Small intestine (tissue), 7 donors: Measurements from ENCODE around the gene NDUFAF5. TPM values are rescaled to one million over a fixed set of nuclear protein-coding genes. Genes with fewer than 3 reads are reported as not detected.

Experiments used
- DNase-seq, 2 donors: peaks; one replicate each; pipeline versions ENCODE4 v3.0.0 to v3.0.0-alpha.2; 2013
- FAIRE-seq: peaks from 2 replicates; lab custom pipeline; 2012; peaks lifted over from hg19 to GRCh38; lab: Jason Lieb, UNC
- H3K27ac ChIP-seq, 3 donors: one replicate each; pipeline ENCODE4 v1.5.1; 2013; ENCODE audit warnings: low read length in 2 of 3, mild to moderate bottlenecking in 2 of 3, control low read depth in 1 of 3, inconsistent platforms in 1 of 3, low read depth in 1 of 3, moderate library complexity in 1 of 3
- H3K27me3 ChIP-seq, 3 donors: one replicate each; pipeline ENCODE4 v1.6.1; 2013; ENCODE audit warnings: low read length in 3 of 3, inconsistent platforms in 1 of 3; ENCODE audit not compliant: control insufficient read depth in 3 of 3, insufficient read depth in 3 of 3
- H3K36me3 ChIP-seq, 3 donors: one replicate each; pipeline ENCODE4 v1.6.1; 2013; ENCODE audit warnings: low read length in 3 of 3, inconsistent platforms in 1 of 3, low read depth in 1 of 3, mild to moderate bottlenecking in 1 of 3, moderate library complexity in 1 of 3; ENCODE audit not compliant: control insufficient read depth in 3 of 3, insufficient read depth in 2 of 3
- H3K4me1 ChIP-seq, 3 donors: one replicate each; pipeline ENCODE4 v1.6.1; 2013; ENCODE audit warnings: low read length in 2 of 3, inconsistent platforms in 1 of 3, low read depth in 1 of 3, mild to moderate bottlenecking in 1 of 3, moderate library complexity in 1 of 3; ENCODE audit not compliant: control insufficient read depth in 3 of 3, insufficient read depth in 2 of 3
- H3K4me3 ChIP-seq, 3 donors: one replicate each; pipeline ENCODE4 v1.5.1; 2013; ENCODE audit warnings: low read length in 3 of 3, control low read depth in 1 of 3, inconsistent platforms in 1 of 3, low read depth in 1 of 3, mild to moderate bottlenecking in 1 of 3, moderate library complexity in 1 of 3
- H3K9me3 ChIP-seq, 2 donors: one replicate each; pipeline ENCODE4 v1.6.1; 2013; ENCODE audit warnings: low read depth in 1 of 2, low read length in 1 of 2; ENCODE audit not compliant: control insufficient read depth in 2 of 2, insufficient read depth in 1 of 2
- WGBS, 3 donors: extraction: QIAGEN DNeasy Blood & Tissue Kit; methylation state at CpG; one replicate each; pipeline ENCODE4 v1.1.7; 2013; 5-methylcytosine and 5-hydroxymethylcytosine counted together
- polyA plus RNA-seq, 4 donors: library from polyadenylated mRNA; stranded (reverse) in 3 of 4; unstranded in 1 of 4; fragments of 200-250 nt in 3 of 4; fragments of 120-200 nt in 1 of 4; gene quantifications; one replicate each; pipeline versions ENCODE4 v1.2.1 to v1.2.3, GENCODE V29; 2013
- donor health status: healthy with polysubstance abuse.
- donor health status: control.
- donor health status: control.
- donor health status: Bipolar disorder and iron deficiency.
- donor health status: healthy.

Gene NDUFAF5
- polyA plus RNA-seq, 4 donors = 18.3 to 46.7 (median 27.3) TPM

GRCh38 chr20:13839421-13840092 is 54.7 kb downstream of the NDUFAF5 start:
- Histone ChIP-seq H3K4me3 (no peak overlapping the region), H3K9me3 (no peaks in the 10 kb centered on the region), H3K36me3 (no peaks in the 10 kb centered on the region), H3K27me3 (peaks cover 0 to 4% (median 2%) of the 10 kb centered on the region in 3 donors), H3K27ac (no peak overlapping the region), H3K4me1 (no peaks in the 10 kb centered on the region)
- no peak for FAIRE-seq
- WGBS, 3 donors = 48 to 60% (median 59%) methylated on average over 4 of the region's 4 CpGs
- DNase-seq = no peak

GRCh38 chr20:13840093-13840465 is 55.3 kb downstream of the NDUFAF5 start:
- no peak overlapping the region for H3K27ac ChIP-seq
- H3K9me3 ChIP-seq = no peaks in the 10 kb centered on the region
- no peak for FAIRE-seq

GRCh38 chr20:13841206-13841605 is 56.4 kb downstream of the NDUFAF5 start:
- no peaks in the 10 kb centered on the region for H3K36me3 ChIP-seq
- no peaks in the 10 kb centered on the region for H3K9me3 ChIP-seq
- no peak overlapping the region for H3K4me3 ChIP-seq
- FAIRE-seq (no peak), DNase-seq (no peak)
- H3K27ac ChIP-seq = no peak overlapping the region
- WGBS, 3 donors = 73 to 85% (median 80%) methylated on average over 3 of the region's 3 CpGs
- peaks cover 0 to 4% (median 2%) of the 10 kb centered on the region in 3 donors for H3K27me3 ChIP-seq
- H3K4me1 ChIP-seq = no peaks in the 10 kb centered on the region

More at GRCh38 chr20:13840093-13840465, 55.3 kb downstream of the NDUFAF5 start:
- H3K36me3 ChIP-seq = no peaks in the 10 kb centered on the region
- H3K4me1 ChIP-seq = no peaks in the 10 kb centered on the region
- peaks cover 0 to 4% (median 2%) of the 10 kb centered on the region in 3 donors for H3K27me3 ChIP-seq
- 67 to 77% (median 75%) methylated on average over 4 of the region's 4 CpGs for WGBS, 3 donors
- no peak for DNase-seq
- no peak overlapping the region for H3K4me3 ChIP-seq

GRCh38 chr20:13844296-13844695 is 59.5 kb downstream of the NDUFAF5 start:
- Histone ChIP-seq H3K36me3 (no peaks in the 10 kb centered on the region), H3K27ac (no peak overlapping the region), H3K27me3 (peaks cover 0 to 4% (median 2%) of the 10 kb centered on the region in 3 donors), H3K4me1 (no peaks in the 10 kb centered on the region), H3K4me3 (no peak overlapping the region), H3K9me3 (no peaks in the 10 kb centered on the region)
- FAIRE-seq = no peak
- no peak for DNase-seq
- 71 to 75% (median 72%) methylated on average over 4 of the region's 4 CpGs for WGBS, 3 donors

- no peaks in the 10 kb centered on the region for H3K9me3 ChIP-seq
- H3K4me3 ChIP-seq = no peak overlapping the region
- H3K4me1 ChIP-seq = no peaks in the 10 kb centered on the region
- 76 to 91% (median 84%) methylated on average over 2 of the region's 2 CpGs for WGBS, 3 donors
- DNase-seq (no peak), FAIRE-seq (no peak)
- no peaks in the 10 kb centered on the region for H3K36me3 ChIP-seq
- H3K27ac ChIP-seq = peak overlapping the region in 1 of 3 donors; percentile 41
- H3K27me3 ChIP-seq = no peaks in the 10 kb centered on the region
Observed at GRCh38 chr20:13851279-13851678, 66.5 kb downstream of the NDUFAF5 start.

- WGBS, 3 donors = 52 to 68% (median 56%) methylated on average over 1 of the region's 1 CpG
- Histone ChIP-seq H3K27ac (peak overlapping the region in 1 of 3 donors; percentile 29), H3K4me1 (no peaks in the 10 kb centered on the region), H3K4me3 (no peak overlapping the region), H3K36me3 (no peaks in the 10 kb centered on the region), H3K9me3 (no peaks in the 10 kb centered on the region), H3K27me3 (no peaks in the 10 kb centered on the region)
- DNase-seq (no peak), FAIRE-seq (no peak)
Observed at GRCh38 chr20:13852306-13852705, 67.5 kb downstream of the NDUFAF5 start.

GRCh38 chr20:13855613-13856012 is 70.8 kb downstream of the NDUFAF5 start:
- Histone ChIP-seq H3K4me1 (no peaks in the 10 kb centered on the region), H3K27me3 (no peaks in the 10 kb centered on the region), H3K36me3 (no peaks in the 10 kb centered on the region), H3K4me3 (no peak overlapping the region), H3K9me3 (no peaks in the 10 kb centered on the region), H3K27ac (no peak overlapping the region)
- FAIRE-seq (no peak), DNase-seq (no peak)
- 54 to 81% (median 54%) methylated on average over 4 of the region's 4 CpGs for WGBS, 3 donors

- no peak for DNase-seq
- no peak overlapping the region for H3K27ac ChIP-seq
- no peak for FAIRE-seq
- H3K27me3 ChIP-seq = no peaks in the 10 kb centered on the region
- H3K4me3 ChIP-seq = no peak overlapping the region
- H3K36me3 ChIP-seq = no peaks in the 10 kb centered on the region
- no peaks in the 10 kb centered on the region for H3K4me1 ChIP-seq
- WGBS, 3 donors = 69 to 83% (median 70%) methylated on average over 4 of the region's 4 CpGs
- no peaks in the 10 kb centered on the region for H3K9me3 ChIP-seq
Observed at GRCh38 chr20:13856354-13856753, 71.5 kb downstream of the NDUFAF5 start.

GRCh38 chr20:13857304-13857703 is 72.5 kb downstream of the NDUFAF5 start:
- WGBS, 3 donors = 62 to 71% (median 65%) methylated on average over 3 of the region's 3 CpGs
- DNase-seq = no peak
- FAIRE-seq = no peak
- Histone ChIP-seq H3K4me3 (no peak overlapping the region), H3K36me3 (no peaks in the 10 kb centered on the region), H3K9me3 (no peaks in the 10 kb centered on the region), H3K27ac (no peak overlapping the region), H3K4me1 (no peaks in the 10 kb centered on the region), H3K27me3 (no peaks in the 10 kb centered on the region)
